Kidney (tissue), 14 donors: ENCODE data around the gene TCF7L2. TPM values are rescaled to one million over a fixed set of nuclear protein-coding genes. Genes with fewer than 3 reads are reported as not detected.

ENCODE experiments used
- DNase-seq, 5 donors: peaks; one replicate each; pipeline ENCODE4 v3.0.0-alpha.2; 2013 to 2020
- FAIRE-seq: peaks from 2 replicates; lab custom pipeline; 2012; peaks lifted over from hg19 to GRCh38; lab: Jason Lieb, UNC
- H3K27ac ChIP-seq, 2 donors: one replicate each; pipeline ENCODE4 v1.7.0; 2013; ENCODE audit warnings: low read depth in 2 of 2, low read length in 2 of 2, inconsistent platforms in 1 of 2
- H3K27me3 ChIP-seq: one replicate; pipeline ENCODE4 v1.7.1; 2013; ENCODE audit warnings: low read length, inconsistent platforms; ENCODE audit not compliant: control insufficient read depth, insufficient read depth
- H3K36me3 ChIP-seq, 3 donors: one replicate each; pipeline versions ENCODE4 v1.7.0 to v1.7.1; 2013; ENCODE audit warnings: low read length in 3 of 3, control low read depth in 1 of 3, inconsistent platforms in 1 of 3; ENCODE audit not compliant: insufficient read depth in 3 of 3, control insufficient read depth in 2 of 3
- H3K4me1 ChIP-seq, 3 donors: one replicate each; pipeline versions ENCODE4 v1.7.0 to v1.7.1; 2013; ENCODE audit warnings: low read length in 3 of 3, inconsistent platforms in 1 of 3, low read depth in 1 of 3; ENCODE audit not compliant: control insufficient read depth in 2 of 3, insufficient read depth in 2 of 3
- H3K4me3 ChIP-seq, 3 donors: one replicate each; pipeline versions ENCODE4 v1.7.0 to v1.8.1; 2013; ENCODE audit warnings: low read length in 3 of 3, control low read depth in 1 of 3, inconsistent platforms in 1 of 3
- H3K9ac ChIP-seq, 3 donors: one replicate each; pipeline versions ENCODE4 v1.7.0 to v1.7.1; 2013; ENCODE audit warnings: low read length in 3 of 3, control low read depth in 1 of 3, inconsistent platforms in 1 of 3
- H3K9me3 ChIP-seq, 3 donors: one replicate each; pipeline versions ENCODE4 v1.7.0 to v1.7.1; 2013; ENCODE audit warnings: low read length in 3 of 3, control low read depth in 1 of 3, inconsistent platforms in 1 of 3; ENCODE audit not compliant: control insufficient read depth in 2 of 3, insufficient read depth in 1 of 3
- intact Hi-C: fragments of 100-400 bp; cut with DNase I; formaldehyde crosslinking; loops from one replicate; pipeline ENCODE4 v1.11.1; 2022
- polyA plus RNA-seq: library from polyadenylated mRNA; stranded (reverse); fragments of 350-450 nt; fragmentation: Illumina TruSeq; extraction: RNeasy Lipid Tissue Mini Kit (QIAGEN cat#74804); gene quantifications from one replicate; pipeline ENCODE4 v1.2.3, GENCODE V29; 2014; ENCODE audit warnings: low read depth, low replicate concordance; ENCODE audit not compliant: insufficient read depth
- total RNA-seq: library from RNA; stranded (reverse); fragmentation: NEBNext Ultra II Directional; extraction: Animal tissue kit (Norgen Biotek cat#: 25700); gene quantifications from one replicate; pipeline ENCODE4 v1.2.1, GENCODE V29; 2021
- TF ChIP-seq, protein P1 (sequence below): IDR thresholded peaks from 3 replicates; pipeline ENCODE4 v1.5.1; 2012; ENCODE audit warnings: mild to moderate bottlenecking, moderate library complexity, borderline replicate concordance; ENCODE audit not compliant: insufficient read depth; ENCODE audit errors: extremely low read depth
- donor health status: control.
- donor health status: control.
- donor health status: control.
- donor health status: control.
- donor health status: control.
- donor health status: DM: yes; HTN: yes; CAD: no.
- donor health status: Normal renal cell carcinoma (clear cell type).

Gene TCF7L2
- total and polyA plus RNA-seq, 2 donors from 2014 or later: 6.5 to 32.4 TPM

DNA sequence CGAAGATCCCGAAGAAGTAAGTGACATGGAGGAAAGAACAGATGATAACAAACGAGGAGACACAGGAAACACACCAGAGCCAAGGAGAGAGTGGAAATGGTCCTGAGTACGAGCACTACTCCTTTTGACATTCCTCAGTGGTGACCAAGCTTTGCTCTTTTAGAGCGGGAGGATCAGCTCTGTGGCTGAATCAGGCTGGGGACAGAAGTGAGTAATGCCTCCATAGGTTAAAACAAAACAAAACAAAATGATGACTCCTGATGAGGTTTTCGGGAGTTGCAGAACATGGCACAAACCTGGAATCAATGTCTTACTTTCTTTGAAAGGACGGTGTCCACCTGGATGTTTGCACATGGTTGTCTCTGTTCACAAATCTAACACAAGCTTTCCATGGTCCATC is 30.3 kb upstream of the TCF7L2 start:
- Histone ChIP-seq H3K9ac (no peak overlapping the region), H3K9me3 (no peaks in the 10 kb centered on the region), H3K4me1 (peaks cover 3 to 6% (median 5%) of the 10 kb centered on the region in 3 donors), H3K36me3 (peaks cover 0 to 2% (median 0%) of the 10 kb centered on the region in 3 donors), H3K27ac (no peak overlapping the region), H3K27me3 (no peaks in the 10 kb centered on the region), H3K4me3 (no peak overlapping the region)
- DNase-seq (no peak), FAIRE-seq (no peak)
- TF ChIP-seq, protein P1, sequence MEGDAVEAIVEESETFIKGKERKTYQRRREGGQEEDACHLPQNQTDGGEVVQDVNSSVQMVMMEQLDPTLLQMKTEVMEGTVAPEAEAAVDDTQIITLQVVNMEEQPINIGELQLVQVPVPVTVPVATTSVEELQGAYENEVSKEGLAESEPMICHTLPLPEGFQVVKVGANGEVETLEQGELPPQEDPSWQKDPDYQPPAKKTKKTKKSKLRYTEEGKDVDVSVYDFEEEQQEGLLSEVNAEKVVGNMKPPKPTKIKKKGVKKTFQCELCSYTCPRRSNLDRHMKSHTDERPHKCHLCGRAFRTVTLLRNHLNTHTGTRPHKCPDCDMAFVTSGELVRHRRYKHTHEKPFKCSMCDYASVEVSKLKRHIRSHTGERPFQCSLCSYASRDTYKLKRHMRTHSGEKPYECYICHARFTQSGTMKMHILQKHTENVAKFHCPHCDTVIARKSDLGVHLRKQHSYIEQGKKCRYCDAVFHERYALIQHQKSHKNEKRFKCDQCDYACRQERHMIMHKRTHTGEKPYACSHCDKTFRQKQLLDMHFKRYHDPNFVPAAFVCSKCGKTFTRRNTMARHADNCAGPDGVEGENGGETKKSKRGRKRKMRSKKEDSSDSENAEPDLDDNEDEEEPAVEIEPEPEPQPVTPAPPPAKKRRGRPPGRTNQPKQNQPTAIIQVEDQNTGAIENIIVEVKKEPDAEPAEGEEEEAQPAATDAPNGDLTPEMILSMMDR: no peak
- intact Hi-C loops: no loop called here

DNA sequence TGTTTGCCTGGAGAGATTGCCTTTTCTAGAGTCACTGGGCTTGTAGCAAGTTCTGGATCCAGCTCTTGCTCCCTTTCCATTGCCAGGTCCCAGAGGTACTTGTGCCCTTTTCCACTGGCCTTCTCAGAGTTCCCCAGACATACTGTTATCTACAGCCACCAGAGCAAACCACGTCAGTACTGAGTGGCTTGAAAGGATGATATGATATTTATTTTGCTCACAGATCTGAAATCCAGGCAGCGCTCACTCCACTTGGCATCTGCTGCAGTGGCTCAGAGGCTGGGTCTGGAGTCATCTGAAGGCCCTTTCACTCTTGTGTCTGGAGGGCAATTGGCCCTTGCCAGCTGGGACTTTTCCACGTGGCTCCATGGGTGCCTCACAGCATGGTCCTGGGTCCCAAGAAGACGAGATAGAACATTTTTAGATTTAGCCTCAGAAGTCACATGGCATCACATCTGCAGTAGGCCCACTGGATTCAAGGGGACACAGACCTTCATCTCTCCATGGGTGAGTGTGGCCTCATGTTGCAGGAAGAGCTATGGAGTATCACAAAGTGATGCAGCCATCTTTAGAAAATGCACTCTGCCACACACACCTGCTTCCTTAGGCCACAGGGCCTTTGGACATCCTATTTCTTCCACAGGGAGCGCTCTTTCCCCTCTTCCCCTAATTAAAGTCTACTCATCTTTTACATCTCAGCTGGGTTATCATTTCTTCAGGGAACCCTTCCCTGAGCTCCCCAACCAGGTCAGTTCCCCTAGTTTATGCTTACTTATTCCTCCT is 22.9 kb upstream of the TCF7L2 start:
- FAIRE-seq (no peak), DNase-seq (no peak)
- Histone ChIP-seq H3K36me3 (no peaks in the 10 kb centered on the region), H3K27ac (no peak overlapping the region), H3K9me3 (no peaks in the 10 kb centered on the region), H3K4me3 (no peak overlapping the region), H3K9ac (no peak overlapping the region), H3K27me3 (no peaks in the 10 kb centered on the region), H3K4me1 (no peaks in the 10 kb centered on the region)
- intact Hi-C loops: no loop called here
- TF ChIP-seq, protein P1: no peak

- DNase-seq: no peak
- Histone ChIP-seq H3K4me1 (no peaks in the 10 kb centered on the region), H3K9me3 (no peaks in the 10 kb centered on the region), H3K36me3 (no peaks in the 10 kb centered on the region), H3K9ac (no peak overlapping the region), H3K27me3 (no peaks in the 10 kb centered on the region), H3K27ac (no peak overlapping the region), H3K4me3 (no peak overlapping the region)
- intact Hi-C loops: no loop called here
- FAIRE-seq: no peak
- TF ChIP-seq, protein P1: no peak
Measured at GRCh38 chr10:112927980-112928379, 22.1 kb upstream of the TCF7L2 start.
